ENCODE data around the gene TTC33. TPM values are rescaled to one million over a fixed set of nuclear protein-coding genes. Genes with fewer than 3 reads are reported as not detected.
"Not testable (repeated sequence)": the region's sequence is repeated elsewhere in the genome, so short reads cannot be mapped to it uniquely, and the experiment has no call there.

Gene TTC33
- total RNA-seq, 3 donors from 2014 or later = 14.6 to 20.9 (median 15.9) TPM

GRCh38 chr5:40600383-40600782 is 155.4 kb downstream of the TTC33 start:
- H3K36me3 Mint-ChIP-seq (ENCODE audit: insufficient read depth) = no peaks in the 10 kb centered on the region
- H3K4me3 Mint-ChIP-seq = no peak overlapping the region
- no peaks in the 10 kb centered on the region for H3K9me3 Mint-ChIP-seq
- DNase-seq (no peak), ATAC-seq (no peak)
- no peaks in the 10 kb centered on the region for H3K27me3 Mint-ChIP-seq (ENCODE audit: low read depth)
- H3K4me1 Mint-ChIP-seq (ENCODE audit: low read depth) = peaks cover 39% of the 10 kb centered on the region

GRCh38 chr5:40599676-40600075 is 156.1 kb downstream of the TTC33 start:
- H3K9me3 Mint-ChIP-seq = no peaks in the 10 kb centered on the region
- ATAC-seq (no peak), DNase-seq (no peak)
- H3K4me1 Mint-ChIP-seq (ENCODE audit: low read depth) = peaks cover 36% of the 10 kb centered on the region
- H3K27me3 Mint-ChIP-seq (ENCODE audit: low read depth) = no peaks in the 10 kb centered on the region
- H3K4me3 Mint-ChIP-seq = no peak overlapping the region
- no peaks in the 10 kb centered on the region for H3K36me3 Mint-ChIP-seq (ENCODE audit: insufficient read depth)

- Mint-ChIP-seq H3K4me1 (ENCODE audit: low read depth) (peaks cover 28% of the 10 kb centered on the region), H3K27me3 (ENCODE audit: low read depth) (no peaks in the 10 kb centered on the region), H3K9me3 (no peaks in the 10 kb centered on the region), H3K4me3 (no peak overlapping the region), H3K36me3 (ENCODE audit: insufficient read depth) (no peaks in the 10 kb centered on the region)
- DNase-seq = no peak
- ATAC-seq = no peak
Measured at GRCh38 chr5:40594811-40595210, 160.9 kb downstream of the TTC33 start.

GRCh38 chr5:40591727-40592396 is 163.9 kb downstream of the TTC33 start:
- not testable (repeated sequence) for ATAC-seq, H3K9me3 Mint-ChIP-seq

GRCh38 chr5:40587376-40587775 is 168.4 kb downstream of the TTC33 start:
- ATAC-seq (no peak), DNase-seq (no peak)
- Mint-ChIP-seq H3K4me1 (ENCODE audit: low read depth) (peaks cover 25% of the 10 kb centered on the region), H3K9me3 (no peaks in the 10 kb centered on the region), H3K27me3 (ENCODE audit: low read depth) (no peaks in the 10 kb centered on the region), H3K4me3 (no peak overlapping the region), H3K36me3 (ENCODE audit: insufficient read depth) (no peaks in the 10 kb centered on the region)

More at GRCh38 chr5:40591727-40592396, 163.9 kb downstream of the TTC33 start:
- DNase-seq; H3K4me3 Mint-ChIP-seq; H3K27me3 Mint-ChIP-seq (ENCODE audit: low read depth); H3K36me3 Mint-ChIP-seq (ENCODE audit: insufficient read depth): not testable (repeated sequence)
- peaks cover 17% of the 10 kb centered on the region for H3K4me1 Mint-ChIP-seq (ENCODE audit: low read depth)

GRCh38 chr5:40585537-40586267 is 170.1 kb downstream of the TTC33 start:
- H3K36me3 Mint-ChIP-seq (ENCODE audit: insufficient read depth) = no peaks in the 10 kb centered on the region
- peaks cover 16% of the 10 kb centered on the region for H3K4me1 Mint-ChIP-seq (ENCODE audit: low read depth)
- no peaks in the 10 kb centered on the region for H3K27me3 Mint-ChIP-seq (ENCODE audit: low read depth)
- H3K4me3 Mint-ChIP-seq = no peak overlapping the region
- ATAC-seq = peak in 1 of 2 donors; percentile 21
- DNase-seq = no peak
- no peaks in the 10 kb centered on the region for H3K9me3 Mint-ChIP-seq

GRCh38 chr5:40584054-40584453 is 171.7 kb downstream of the TTC33 start:
- ATAC-seq = no peak
- Mint-ChIP-seq H3K4me1 (ENCODE audit: low read depth) (peaks cover 27% of the 10 kb centered on the region), H3K4me3 (no peak overlapping the region), H3K9me3 (no peaks in the 10 kb centered on the region), H3K27me3 (ENCODE audit: low read depth) (no peaks in the 10 kb centered on the region), H3K36me3 (ENCODE audit: insufficient read depth) (no peaks in the 10 kb centered on the region)
- no peak for DNase-seq

- H3K36me3 Mint-ChIP-seq (ENCODE audit: insufficient read depth) = no peaks in the 10 kb centered on the region
- H3K4me3 Mint-ChIP-seq = peak overlapping the region; percentile 65
- H3K4me1 Mint-ChIP-seq (ENCODE audit: low read depth) = peaks cover 31% of the 10 kb centered on the region
- H3K9me3 Mint-ChIP-seq = no peaks in the 10 kb centered on the region
- ATAC-seq = peak; percentile 96
- no peak for DNase-seq
- H3K27me3 Mint-ChIP-seq (ENCODE audit: low read depth) = no peaks in the 10 kb centered on the region
Measured at GRCh38 chr5:40578501-40579451, 177.0 kb downstream of the TTC33 start.

- Mint-ChIP-seq H3K4me3 (no peak overlapping the region), H3K9me3 (no peaks in the 10 kb centered on the region), H3K36me3 (ENCODE audit: insufficient read depth) (no peaks in the 10 kb centered on the region), H3K27me3 (ENCODE audit: low read depth) (no peaks in the 10 kb centered on the region), H3K4me1 (ENCODE audit: low read depth) (peaks cover 31% of the 10 kb centered on the region)
- no peak for DNase-seq
- no peak for ATAC-seq
Measured at GRCh38 chr5:40577718-40578117, 178.0 kb downstream of the TTC33 start.

GRCh38 chr5:40575921-40576320 is 179.8 kb downstream of the TTC33 start:
- DNase-seq (no peak), ATAC-seq (no peak)
- no peak overlapping the region for H3K4me3 Mint-ChIP-seq
- H3K4me1 Mint-ChIP-seq (ENCODE audit: low read depth) = peaks cover 32% of the 10 kb centered on the region
- H3K9me3 Mint-ChIP-seq = peaks cover 4% of the 10 kb centered on the region
- H3K36me3 Mint-ChIP-seq (ENCODE audit: insufficient read depth) = no peaks in the 10 kb centered on the region
- H3K27me3 Mint-ChIP-seq (ENCODE audit: low read depth) = no peaks in the 10 kb centered on the region

- ATAC-seq (no peak), DNase-seq (no peak)
- no peaks in the 10 kb centered on the region for H3K36me3 Mint-ChIP-seq (ENCODE audit: insufficient read depth)
Measured at GRCh38 chr5:40575411-40575810, 180.3 kb downstream of the TTC33 start.

GRCh38 chr5:40572937-40573336 is 182.8 kb downstream of the TTC33 start:
- peaks cover 5% of the 10 kb centered on the region for H3K9me3 Mint-ChIP-seq
- no peaks in the 10 kb centered on the region for H3K27me3 Mint-ChIP-seq (ENCODE audit: low read depth)
- peaks cover 23% of the 10 kb centered on the region for H3K4me1 Mint-ChIP-seq (ENCODE audit: low read depth)
- DNase-seq (no peak), ATAC-seq (no peak)
- H3K4me3 Mint-ChIP-seq = no peak overlapping the region
- H3K36me3 Mint-ChIP-seq (ENCODE audit: insufficient read depth) = no peaks in the 10 kb centered on the region

More at GRCh38 chr5:40575411-40575810, 180.3 kb downstream of the TTC33 start:
- H3K9me3 Mint-ChIP-seq = peaks cover 5% of the 10 kb centered on the region
- H3K27me3 Mint-ChIP-seq (ENCODE audit: low read depth) = no peaks in the 10 kb centered on the region
- peaks cover 33% of the 10 kb centered on the region for H3K4me1 Mint-ChIP-seq (ENCODE audit: low read depth)
- H3K4me3 Mint-ChIP-seq = no peak overlapping the region

- H3K4me1 Mint-ChIP-seq (ENCODE audit: low read depth) = peaks cover 22% of the 10 kb centered on the region
- no peaks in the 10 kb centered on the region for H3K27me3 Mint-ChIP-seq (ENCODE audit: low read depth)
- no peak for ATAC-seq
- no peak overlapping the region for H3K4me3 Mint-ChIP-seq
- peaks cover 5% of the 10 kb centered on the region for H3K9me3 Mint-ChIP-seq
- H3K36me3 Mint-ChIP-seq (ENCODE audit: insufficient read depth) = no peaks in the 10 kb centered on the region
- DNase-seq = no peak
Measured at GRCh38 chr5:40572391-40572790, 183.4 kb downstream of the TTC33 start.

- DNase-seq (no peak), ATAC-seq (no peak)
- Mint-ChIP-seq H3K9me3 (peaks cover 5% of the 10 kb centered on the region), H3K27me3 (ENCODE audit: low read depth) (no peaks in the 10 kb centered on the region), H3K36me3 (ENCODE audit: insufficient read depth) (no peaks in the 10 kb centered on the region), H3K4me3 (no peak overlapping the region), H3K4me1 (ENCODE audit: low read depth) (peaks cover 22% of the 10 kb centered on the region)
Measured at GRCh38 chr5:40571729-40572128, 184.0 kb downstream of the TTC33 start.
